Measurements from ENCODE around the gene SESN2.

GRCh38 chr1:28280501-28280900 is 21.2 kb downstream of the SESN2 start:
- TF ChIP-seq, protein P1, sequence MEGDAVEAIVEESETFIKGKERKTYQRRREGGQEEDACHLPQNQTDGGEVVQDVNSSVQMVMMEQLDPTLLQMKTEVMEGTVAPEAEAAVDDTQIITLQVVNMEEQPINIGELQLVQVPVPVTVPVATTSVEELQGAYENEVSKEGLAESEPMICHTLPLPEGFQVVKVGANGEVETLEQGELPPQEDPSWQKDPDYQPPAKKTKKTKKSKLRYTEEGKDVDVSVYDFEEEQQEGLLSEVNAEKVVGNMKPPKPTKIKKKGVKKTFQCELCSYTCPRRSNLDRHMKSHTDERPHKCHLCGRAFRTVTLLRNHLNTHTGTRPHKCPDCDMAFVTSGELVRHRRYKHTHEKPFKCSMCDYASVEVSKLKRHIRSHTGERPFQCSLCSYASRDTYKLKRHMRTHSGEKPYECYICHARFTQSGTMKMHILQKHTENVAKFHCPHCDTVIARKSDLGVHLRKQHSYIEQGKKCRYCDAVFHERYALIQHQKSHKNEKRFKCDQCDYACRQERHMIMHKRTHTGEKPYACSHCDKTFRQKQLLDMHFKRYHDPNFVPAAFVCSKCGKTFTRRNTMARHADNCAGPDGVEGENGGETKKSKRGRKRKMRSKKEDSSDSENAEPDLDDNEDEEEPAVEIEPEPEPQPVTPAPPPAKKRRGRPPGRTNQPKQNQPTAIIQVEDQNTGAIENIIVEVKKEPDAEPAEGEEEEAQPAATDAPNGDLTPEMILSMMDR (IDR thresholded peaks at IDR 0.05; ENCODE audit: low read depth, low read length, missing input control): no peak
- no peak for TF ChIP-seq EGR1 (IDR thresholded peaks at IDR 0.05; ENCODE audit: low read depth in 2 of 2)
- TF ChIP-seq YY1 (IDR thresholded peaks at IDR 0.05): no peak
- TF ChIP-seq RAD21 (IDR thresholded peaks at IDR 0.05): no peak
- TF ChIP-seq JUND (IDR thresholded peaks at IDR 0.05): no peak
- TF ChIP-seq, protein P2, sequence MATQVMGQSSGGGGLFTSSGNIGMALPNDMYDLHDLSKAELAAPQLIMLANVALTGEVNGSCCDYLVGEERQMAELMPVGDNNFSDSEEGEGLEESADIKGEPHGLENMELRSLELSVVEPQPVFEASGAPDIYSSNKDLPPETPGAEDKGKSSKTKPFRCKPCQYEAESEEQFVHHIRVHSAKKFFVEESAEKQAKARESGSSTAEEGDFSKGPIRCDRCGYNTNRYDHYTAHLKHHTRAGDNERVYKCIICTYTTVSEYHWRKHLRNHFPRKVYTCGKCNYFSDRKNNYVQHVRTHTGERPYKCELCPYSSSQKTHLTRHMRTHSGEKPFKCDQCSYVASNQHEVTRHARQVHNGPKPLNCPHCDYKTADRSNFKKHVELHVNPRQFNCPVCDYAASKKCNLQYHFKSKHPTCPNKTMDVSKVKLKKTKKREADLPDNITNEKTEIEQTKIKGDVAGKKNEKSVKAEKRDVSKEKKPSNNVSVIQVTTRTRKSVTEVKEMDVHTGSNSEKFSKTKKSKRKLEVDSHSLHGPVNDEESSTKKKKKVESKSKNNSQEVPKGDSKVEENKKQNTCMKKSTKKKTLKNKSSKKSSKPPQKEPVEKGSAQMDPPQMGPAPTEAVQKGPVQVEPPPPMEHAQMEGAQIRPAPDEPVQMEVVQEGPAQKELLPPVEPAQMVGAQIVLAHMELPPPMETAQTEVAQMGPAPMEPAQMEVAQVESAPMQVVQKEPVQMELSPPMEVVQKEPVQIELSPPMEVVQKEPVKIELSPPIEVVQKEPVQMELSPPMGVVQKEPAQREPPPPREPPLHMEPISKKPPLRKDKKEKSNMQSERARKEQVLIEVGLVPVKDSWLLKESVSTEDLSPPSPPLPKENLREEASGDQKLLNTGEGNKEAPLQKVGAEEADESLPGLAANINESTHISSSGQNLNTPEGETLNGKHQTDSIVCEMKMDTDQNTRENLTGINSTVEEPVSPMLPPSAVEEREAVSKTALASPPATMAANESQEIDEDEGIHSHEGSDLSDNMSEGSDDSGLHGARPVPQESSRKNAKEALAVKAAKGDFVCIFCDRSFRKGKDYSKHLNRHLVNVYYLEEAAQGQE (IDR thresholded peaks at IDR 0.05): no peak
- TF ChIP-seq MAX (IDR thresholded peaks at IDR 0.05): no peak
- TF ChIP-seq FOXA1 (IDR thresholded peaks at IDR 0.05): no peak

Measured in liver (tissue), 3 donors.